ENCODE measurements around the gene UBE4B.
"Not testable (repeated sequence)": the region's sequence is repeated elsewhere in the genome, so short reads cannot be mapped to it uniquely, and the experiment has no call there.

UBE4B gene

DNA sequence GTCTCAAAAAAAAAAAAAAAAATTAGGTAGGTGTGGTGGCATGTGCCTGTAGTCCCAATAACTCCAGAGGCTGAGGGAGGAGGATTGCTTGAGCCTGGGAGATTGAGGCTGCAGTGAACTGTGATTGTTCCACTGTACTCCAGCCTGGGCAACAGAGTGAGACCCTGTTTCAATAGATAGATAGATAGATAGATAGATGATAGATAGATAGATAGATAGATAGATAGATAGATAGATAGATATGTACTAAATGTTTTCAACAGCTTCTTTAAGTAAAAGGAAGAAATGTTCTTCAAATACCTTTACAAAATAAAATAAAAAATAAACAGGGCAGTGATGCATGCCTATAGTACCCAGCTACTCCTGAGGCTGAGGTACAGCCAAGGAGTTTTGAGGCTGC lies 187.4 kb downstream of the UBE4B start:
- Histone ChIP-seq H3K4me1 (ENCODE audit: insufficient read depth, low read length) (no peaks in the 10 kb centered on the region), H3K4me3 (ENCODE audit: low read length) (no peak overlapping the region)

DNA sequence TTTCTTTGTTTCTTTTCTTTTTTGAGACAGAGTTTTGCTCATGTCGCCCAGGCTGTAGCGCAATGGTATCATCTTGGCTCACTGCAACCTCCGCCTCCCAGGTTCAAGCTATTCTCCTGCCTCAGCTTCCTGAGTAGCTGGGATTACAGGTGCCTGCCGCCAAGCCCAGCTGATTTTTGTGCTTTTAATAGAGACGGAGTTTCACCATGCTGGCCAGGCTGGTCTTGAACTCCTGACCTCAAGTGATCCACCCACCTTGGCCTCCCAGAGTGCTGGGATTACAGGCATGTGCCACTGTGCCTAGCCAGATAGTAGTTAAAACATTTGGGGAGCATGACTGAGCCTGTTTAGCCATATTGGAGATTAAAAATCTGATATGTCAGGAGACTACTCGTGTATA lies 187.9 kb downstream of the UBE4B start:
- H3K9me3 ChIP-seq (ENCODE audit: insufficient read depth, low read depth, low read length); H3K36me3 ChIP-seq (ENCODE audit: insufficient read depth, low read depth, low read length); H3K4me1 ChIP-seq (ENCODE audit: insufficient read depth, low read length); H3K4me3 ChIP-seq (ENCODE audit: low read length); H3K27me3 ChIP-seq (ENCODE audit: insufficient read depth, low read length); H3K9ac ChIP-seq (ENCODE audit: low read depth, low read length); H3K27ac ChIP-seq (ENCODE audit: low read length): not testable (repeated sequence)

More for the DNA sequence above, 187.4 kb downstream of the UBE4B start:
- H3K27ac ChIP-seq (ENCODE audit: low read length), result no peak overlapping the region
- H3K9me3 ChIP-seq (ENCODE audit: insufficient read depth, low read depth, low read length), result no peaks in the 10 kb centered on the region; the same call in 1 of the 2 replicates
- H3K9ac ChIP-seq (ENCODE audit: low read depth, low read length), result no peak overlapping the region
- H3K36me3 ChIP-seq (ENCODE audit: insufficient read depth, low read depth, low read length), result no peaks in the 10 kb centered on the region
- no peaks in the 10 kb centered on the region for H3K27me3 ChIP-seq (ENCODE audit: insufficient read depth, low read length)

DNA sequence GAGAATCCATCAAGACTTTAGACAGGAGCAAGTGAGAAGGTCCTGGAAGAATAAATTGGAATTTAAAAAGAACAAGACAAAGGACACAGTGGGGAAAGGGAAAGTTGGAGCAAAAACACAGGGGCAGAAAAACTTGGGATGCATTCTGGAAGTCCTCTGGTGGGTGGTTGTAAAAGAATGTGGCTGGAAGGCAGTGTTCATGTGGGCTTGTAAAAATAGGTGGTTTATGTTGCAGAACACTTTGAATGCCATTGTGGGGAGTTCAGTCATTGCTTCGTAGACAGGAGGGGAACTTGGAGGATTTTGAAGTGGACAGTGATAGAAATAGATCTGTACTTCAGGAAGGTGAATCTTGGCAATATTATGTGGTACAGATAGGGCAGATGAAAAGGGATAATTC lies 192.8 kb downstream of the UBE4B start:
- H3K4me3 ChIP-seq (ENCODE audit: low read length), result no peak overlapping the region
- no peak overlapping the region for H3K9ac ChIP-seq (ENCODE audit: low read depth, low read length)
- H3K4me1 ChIP-seq (ENCODE audit: insufficient read depth, low read length), result no peaks in the 10 kb centered on the region
- H3K36me3 ChIP-seq (ENCODE audit: insufficient read depth, low read depth, low read length), result no peaks in the 10 kb centered on the region
- H3K27me3 ChIP-seq (ENCODE audit: insufficient read depth, low read length), result no peaks in the 10 kb centered on the region
- no peaks in the 10 kb centered on the region; the same call in 1 of the 2 replicates for H3K9me3 ChIP-seq (ENCODE audit: insufficient read depth, low read depth, low read length)
- H3K27ac ChIP-seq (ENCODE audit: low read length), result no peak overlapping the region

DNA sequence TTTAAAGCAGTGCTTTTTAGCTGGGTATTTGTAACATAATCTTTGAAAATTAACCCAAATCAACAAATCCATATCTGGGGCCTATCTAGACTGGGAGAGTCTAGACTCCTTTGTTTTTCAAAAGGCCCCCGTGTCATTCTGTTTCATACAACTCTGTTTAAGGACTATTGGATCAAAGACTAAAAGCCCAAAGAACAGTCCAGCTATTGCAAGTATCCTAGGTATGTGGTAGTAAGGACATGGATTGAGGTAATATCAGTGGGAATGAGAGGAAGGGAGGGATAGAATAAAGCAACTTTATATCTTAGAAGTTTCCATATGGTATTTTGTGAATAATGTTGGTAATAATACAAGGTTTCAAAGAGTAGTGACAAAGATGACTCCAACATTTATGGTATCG lies 195.8 kb downstream of the UBE4B start:
- H3K27me3 ChIP-seq (ENCODE audit: insufficient read depth, low read length), result no peaks in the 10 kb centered on the region
- H3K36me3 ChIP-seq (ENCODE audit: insufficient read depth, low read depth, low read length), result peaks cover 4% of the 10 kb centered on the region; the same call in 1 of the 2 replicates
- H3K9ac ChIP-seq (ENCODE audit: low read depth, low read length), result no peak overlapping the region
- no peak overlapping the region for H3K27ac ChIP-seq (ENCODE audit: low read length)
- no peaks in the 10 kb centered on the region for H3K4me1 ChIP-seq (ENCODE audit: insufficient read depth, low read length)
- H3K9me3 ChIP-seq (ENCODE audit: insufficient read depth, low read depth, low read length), result no peaks in the 10 kb centered on the region; the same call in 1 of the 2 replicates
- no peak overlapping the region for H3K4me3 ChIP-seq (ENCODE audit: low read length)

- no peak overlapping the region for H3K4me3 ChIP-seq (ENCODE audit: low read length)
- peaks cover 4% of the 10 kb centered on the region; the same call in 1 of the 2 replicates for H3K36me3 ChIP-seq (ENCODE audit: insufficient read depth, low read depth, low read length)
- H3K9me3 ChIP-seq (ENCODE audit: insufficient read depth, low read depth, low read length), result no peaks in the 10 kb centered on the region
- no peaks in the 10 kb centered on the region for H3K27me3 ChIP-seq (ENCODE audit: insufficient read depth, low read length)
- no peak overlapping the region for H3K9ac ChIP-seq (ENCODE audit: low read depth, low read length)
- H3K27ac ChIP-seq (ENCODE audit: low read length), result no peak overlapping the region
- no peaks in the 10 kb centered on the region for H3K4me1 ChIP-seq (ENCODE audit: insufficient read depth, low read length)
Observed at GRCh38 chr1:10229903-10230302, 197.1 kb downstream of the UBE4B start.
